Breast epithelium (tissue), 3 donors: Measurements from ENCODE around the gene PALS1.

ENCODE experiments used
- POLR2AphosphoS5 ChIP-seq, 3 donors: sonication (generic); formaldehyde crosslinking; IDR thresholded peaks; one replicate each; pipeline ENCODE4 v1.6.1; 2017; ENCODE audit warnings: antibody characterized with exemption in 3 of 3
- TF ChIP-seq, protein P1 (sequence below), 3 donors: fragments of 450-650 bp; IDR thresholded peaks; one replicate each; pipeline ENCODE4 v1.5.1; 2016 to 2017; ENCODE audit warnings: antibody characterized with exemption in 3 of 3, mild to moderate bottlenecking in 3 of 3, moderate library complexity in 3 of 3

DNA sequence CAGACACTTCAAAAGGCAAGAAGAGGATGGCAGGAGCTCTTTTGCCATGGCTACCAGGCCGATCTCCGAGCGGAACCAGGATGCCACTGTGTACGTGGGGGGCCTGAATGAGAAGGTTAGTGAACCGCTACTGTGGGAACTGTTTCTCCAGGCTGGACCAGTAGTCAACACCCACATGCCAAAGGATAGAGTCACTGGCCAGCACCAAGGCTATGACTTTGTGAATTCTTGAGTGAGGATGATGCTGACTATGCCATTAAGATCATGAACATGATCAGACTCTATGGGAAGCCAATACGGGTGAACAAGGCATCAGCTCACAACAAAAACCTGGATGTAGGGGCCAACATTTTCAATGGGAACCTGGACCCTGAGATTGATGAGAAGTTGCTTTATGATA lies 42.2 kb upstream of the PALS1 start:
- TF ChIP-seq, protein P1, sequence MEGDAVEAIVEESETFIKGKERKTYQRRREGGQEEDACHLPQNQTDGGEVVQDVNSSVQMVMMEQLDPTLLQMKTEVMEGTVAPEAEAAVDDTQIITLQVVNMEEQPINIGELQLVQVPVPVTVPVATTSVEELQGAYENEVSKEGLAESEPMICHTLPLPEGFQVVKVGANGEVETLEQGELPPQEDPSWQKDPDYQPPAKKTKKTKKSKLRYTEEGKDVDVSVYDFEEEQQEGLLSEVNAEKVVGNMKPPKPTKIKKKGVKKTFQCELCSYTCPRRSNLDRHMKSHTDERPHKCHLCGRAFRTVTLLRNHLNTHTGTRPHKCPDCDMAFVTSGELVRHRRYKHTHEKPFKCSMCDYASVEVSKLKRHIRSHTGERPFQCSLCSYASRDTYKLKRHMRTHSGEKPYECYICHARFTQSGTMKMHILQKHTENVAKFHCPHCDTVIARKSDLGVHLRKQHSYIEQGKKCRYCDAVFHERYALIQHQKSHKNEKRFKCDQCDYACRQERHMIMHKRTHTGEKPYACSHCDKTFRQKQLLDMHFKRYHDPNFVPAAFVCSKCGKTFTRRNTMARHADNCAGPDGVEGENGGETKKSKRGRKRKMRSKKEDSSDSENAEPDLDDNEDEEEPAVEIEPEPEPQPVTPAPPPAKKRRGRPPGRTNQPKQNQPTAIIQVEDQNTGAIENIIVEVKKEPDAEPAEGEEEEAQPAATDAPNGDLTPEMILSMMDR (IDR thresholded peaks at IDR 0.05), result no peak
- no peak for TF ChIP-seq POLR2AphosphoS5 (IDR thresholded peaks at IDR 0.05)
